NCI-H146 (cell line): ENCODE data around the gene PVALB.

ENCODE experiments used
- DNase-seq: peaks from one replicate; lab custom pipeline; 2025; lab: John Stamatoyannopoulos, UW

PVALB gene

DNA sequence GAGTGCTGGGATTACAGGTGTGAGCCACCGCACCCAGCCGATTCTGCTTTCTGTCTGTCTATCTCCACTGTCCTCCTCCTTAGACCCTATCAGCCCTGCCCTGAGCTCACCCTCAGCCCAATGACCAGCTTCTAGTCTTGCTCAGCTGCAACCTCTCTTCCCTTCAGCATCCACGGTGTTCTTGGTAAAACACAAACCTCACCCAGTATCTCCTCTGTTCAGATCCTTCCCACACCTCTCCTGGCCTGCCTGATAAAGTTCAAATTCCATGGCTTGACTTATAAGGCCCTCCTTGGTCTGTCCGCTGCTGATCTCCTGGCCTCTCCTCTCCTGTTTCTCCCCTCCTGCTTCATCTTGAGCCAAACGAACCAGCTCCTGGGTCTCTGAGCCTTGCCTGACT is 29.4 kb upstream of the PVALB start:
- DNase-seq = no peak

- DNase-seq = no peak
Measured at GRCh38 chr22:36840106-36840505, 23.3 kb upstream of the PVALB start.

GRCh38 chr22:36839356-36840073 is 22.7 kb upstream of the PVALB start:
- no peak for DNase-seq

- no peak for DNase-seq
Measured at GRCh38 chr22:36838119-36839030, 21.5 kb upstream of the PVALB start.

DNA sequence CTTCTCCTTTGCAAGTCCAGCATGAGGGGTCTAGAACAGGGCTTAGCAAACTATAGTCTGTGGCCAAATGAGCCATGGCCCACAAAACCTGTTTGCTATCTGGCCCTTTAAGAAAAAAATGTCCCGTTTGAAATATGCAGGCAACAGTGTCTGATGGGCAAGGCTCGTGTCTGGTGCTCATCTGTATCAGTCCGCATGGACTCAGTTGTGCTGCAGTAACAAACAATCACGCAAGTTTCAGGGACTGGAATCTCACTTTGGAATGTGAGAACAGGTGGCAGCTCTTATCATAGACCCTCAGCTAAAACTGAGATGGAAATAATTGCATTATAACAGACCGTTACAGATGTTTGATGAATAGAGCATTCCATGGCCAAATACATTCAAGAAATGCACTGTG is 19.1 kb upstream of the PVALB start:
- DNase-seq = no peak

DNA sequence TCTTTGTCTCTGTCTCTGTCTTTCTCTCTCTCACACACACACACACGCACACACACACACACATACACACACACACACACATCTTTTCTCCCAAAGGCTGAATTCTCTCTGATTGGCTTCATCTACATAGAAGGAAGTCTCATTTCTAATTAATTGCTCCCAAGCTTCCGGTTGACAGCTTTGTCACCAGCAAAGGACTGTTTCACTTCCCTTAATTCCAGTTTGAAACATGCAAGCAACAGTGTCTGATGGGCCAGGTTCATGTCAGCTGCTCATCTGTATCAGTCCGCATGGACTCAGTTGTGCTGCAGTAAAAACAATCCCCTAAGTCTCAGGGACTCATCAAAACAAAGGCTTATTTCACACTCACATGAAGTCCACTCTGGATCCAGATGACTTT is 16.2 kb upstream of the PVALB start:
- no peak for DNase-seq

- DNase-seq = no peak
Measured at GRCh38 chr22:36831717-36832116, 14.9 kb upstream of the PVALB start.

DNA sequence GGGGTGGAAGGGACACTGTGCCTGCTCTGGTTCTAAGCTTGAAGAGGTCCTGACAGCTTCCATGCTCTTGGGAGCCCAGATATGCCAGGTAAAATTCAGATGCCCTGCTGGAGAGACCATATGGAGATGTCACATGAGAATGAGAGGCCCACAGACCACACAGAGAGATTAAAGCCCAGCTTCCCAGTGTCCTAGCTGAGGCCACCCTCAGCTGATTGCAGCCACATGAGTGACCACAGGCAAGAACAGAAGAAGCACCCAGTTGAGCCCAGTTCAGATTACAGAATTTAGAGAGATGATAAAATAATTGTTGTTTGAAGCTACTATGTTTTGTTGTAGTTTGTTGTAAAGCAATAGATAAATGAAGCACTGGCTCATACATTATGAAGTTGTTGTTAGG is 14.4 kb upstream of the PVALB start:
- no peak for DNase-seq

DNA sequence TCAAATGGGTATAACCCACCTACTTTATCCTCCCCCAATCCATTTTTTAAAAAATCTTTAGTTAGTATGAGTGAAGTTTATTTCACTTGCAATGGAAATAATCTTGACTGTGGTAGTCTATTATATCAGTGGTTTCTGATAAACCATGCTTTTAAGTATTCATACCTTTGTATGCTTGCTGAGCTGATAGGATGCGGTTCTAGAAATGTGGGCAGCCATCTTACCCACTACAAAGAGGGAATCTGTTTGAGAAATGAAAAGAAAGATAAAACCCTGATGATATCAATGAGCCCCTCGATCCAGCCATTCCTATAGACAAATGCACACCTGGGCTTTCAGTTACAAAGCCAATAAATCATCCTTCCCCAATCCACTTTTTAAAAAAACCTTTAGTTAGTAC is 13.8 kb upstream of the PVALB start:
- no peak for DNase-seq

DNA sequence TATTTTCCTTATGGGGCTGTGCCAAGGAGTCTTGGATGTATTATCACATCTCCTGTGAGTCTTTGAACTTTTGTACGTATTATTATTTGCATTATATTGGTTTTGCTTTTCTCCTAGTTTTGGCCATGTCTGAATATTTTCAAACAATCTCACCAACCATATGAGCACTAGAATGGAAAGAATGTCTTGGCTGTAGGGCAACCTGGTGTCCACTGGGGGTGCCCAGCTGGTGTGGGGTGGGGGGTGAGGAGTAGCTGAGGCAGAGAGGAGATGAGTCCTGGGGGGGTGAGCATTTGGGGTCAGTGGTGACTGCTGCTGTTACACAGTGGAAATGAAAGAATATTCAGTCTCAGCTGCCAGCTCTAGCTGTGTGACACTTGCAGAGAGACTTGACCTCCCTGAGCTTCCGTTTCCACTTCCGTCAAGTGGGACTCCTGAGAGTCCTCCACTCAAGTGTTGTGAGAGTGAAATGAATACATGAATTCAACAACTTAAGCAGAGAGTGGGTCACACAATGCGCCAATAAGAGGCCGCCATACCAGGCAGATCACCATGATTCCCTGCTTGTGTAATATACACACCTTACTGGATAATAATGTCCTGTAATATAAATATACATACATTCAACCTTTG is 12.7 kb upstream of the PVALB start:
- DNase-seq = no peak

- DNase-seq = no peak
Measured at GRCh38 chr22:36828815-36829214, 12.0 kb upstream of the PVALB start.

DNA sequence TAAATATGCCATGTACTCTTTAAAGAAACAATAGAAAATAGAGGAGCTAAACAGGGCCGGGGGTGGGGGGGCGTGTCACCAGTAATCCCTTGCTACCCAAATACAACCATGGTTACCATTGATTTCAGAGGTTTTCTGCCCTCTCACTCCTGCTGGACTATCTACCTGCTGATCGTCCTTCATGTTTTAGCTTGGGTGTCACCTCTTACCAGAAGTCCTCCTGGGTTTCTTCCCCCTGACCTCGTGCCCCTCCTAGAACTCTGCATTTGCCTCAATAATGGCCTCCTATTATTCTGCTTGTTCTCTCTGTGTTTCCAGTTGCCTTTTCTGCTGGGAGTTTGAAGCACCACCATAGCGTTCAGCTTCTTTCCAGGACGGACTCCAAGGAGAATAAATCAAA is 9.4 kb upstream of the PVALB start:
- no peak for DNase-seq

DNA sequence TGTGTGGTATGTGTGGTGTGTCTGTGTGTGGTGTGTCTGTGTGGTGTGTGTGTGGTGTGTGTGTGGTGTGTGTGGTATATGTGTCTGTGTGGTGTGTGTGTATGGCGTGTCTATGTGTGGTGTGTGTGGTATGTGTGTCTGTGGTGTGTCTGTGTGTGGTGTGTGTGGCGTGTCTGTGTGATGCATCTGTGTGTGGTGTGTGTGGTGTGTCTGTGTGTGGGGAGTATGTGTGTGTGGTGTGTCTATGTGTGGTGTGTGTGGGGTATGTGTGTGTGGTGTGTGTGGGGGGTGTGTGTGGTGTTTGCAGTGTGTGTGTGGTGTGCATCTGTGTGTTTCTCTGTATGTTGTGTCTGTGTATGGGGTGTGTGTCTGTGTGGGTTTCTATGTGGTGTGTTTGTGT is 7.8 kb upstream of the PVALB start:
- DNase-seq = no peak

- no peak for DNase-seq
Measured at GRCh38 chr22:36823186-36823839, 6.5 kb upstream of the PVALB start.

- no peak for DNase-seq
Measured at GRCh38 chr22:36822581-36822980, 5.7 kb upstream of the PVALB start.

- DNase-seq = no peak
Measured at GRCh38 chr22:36819112-36819511, 2.3 kb upstream of the PVALB start.

GRCh38 chr22:36818010-36818642 is 1.3 kb upstream of the PVALB start:
- DNase-seq = no peak

DNA sequence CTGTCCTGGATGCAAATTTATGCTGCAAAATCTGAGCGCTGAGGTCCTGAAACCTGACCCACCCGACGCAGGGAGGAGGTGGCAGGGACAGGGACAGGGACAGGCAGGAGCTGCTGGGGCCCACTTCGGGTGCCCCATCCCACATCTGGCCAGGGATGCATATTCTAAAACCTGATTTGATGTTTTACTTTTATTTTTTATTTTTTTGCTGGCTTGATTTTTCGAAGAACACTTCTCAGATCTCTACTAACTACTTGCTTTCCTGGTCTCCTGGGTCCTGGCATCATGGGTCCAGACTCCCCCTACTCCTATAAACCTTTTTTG is 652 bp upstream of the PVALB start:
- no peak for DNase-seq

DNA sequence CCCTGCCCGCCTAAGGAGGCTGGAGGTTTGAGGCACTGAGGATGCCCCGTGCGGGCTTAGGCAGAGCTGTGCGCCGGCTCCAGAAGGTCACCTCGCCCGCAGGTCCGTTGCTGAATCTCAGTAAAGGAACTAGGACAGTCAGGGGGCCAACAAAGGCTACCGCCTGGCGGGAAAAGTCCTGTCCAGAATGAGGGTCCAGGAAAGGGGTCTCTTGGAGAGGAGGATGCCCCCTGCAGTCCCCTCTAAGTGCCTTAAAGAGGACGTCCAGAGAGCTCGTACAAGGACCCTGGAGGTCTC is 548 bp downstream of the PVALB start:
- DNase-seq = no peak

DNA sequence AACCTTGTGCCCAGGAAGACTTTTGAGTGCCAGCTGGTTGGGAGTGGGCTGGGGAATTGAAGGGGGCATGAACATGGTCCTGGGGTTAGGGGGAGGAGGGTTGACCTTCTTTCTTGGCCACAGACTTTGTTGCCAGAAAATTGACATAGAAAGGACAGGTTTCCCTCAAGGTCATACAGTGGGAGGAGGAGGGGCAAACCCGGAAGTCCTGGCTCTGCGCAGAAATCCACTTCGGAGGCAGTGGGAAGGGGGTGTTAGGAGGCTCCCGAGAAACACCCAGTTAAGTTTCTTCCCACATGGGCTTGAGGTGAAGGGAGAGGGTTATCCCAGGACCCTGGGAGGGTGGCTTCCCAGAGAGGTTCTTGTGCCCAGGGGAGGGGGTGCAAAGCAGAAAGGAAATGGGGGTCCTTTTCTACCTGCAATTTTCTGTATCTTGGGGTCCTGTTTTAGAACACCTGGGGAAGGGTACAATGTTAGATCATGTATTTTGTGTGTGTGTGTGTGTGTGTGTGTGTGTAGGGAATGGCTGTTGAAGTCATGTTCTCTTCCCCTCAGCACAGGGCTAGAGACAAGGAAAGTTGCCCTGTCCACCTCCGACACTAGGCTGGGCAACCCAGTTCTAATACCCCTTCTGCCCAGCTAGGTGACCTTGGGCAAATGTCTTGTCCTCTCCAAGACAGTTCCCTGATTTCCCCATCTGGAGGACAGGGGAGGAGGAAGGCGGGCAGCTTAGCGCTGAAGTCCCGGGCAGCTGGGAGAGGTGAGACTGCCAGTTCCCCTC is 1.1 kb downstream of the PVALB start:
- DNase-seq = no peak

DNA sequence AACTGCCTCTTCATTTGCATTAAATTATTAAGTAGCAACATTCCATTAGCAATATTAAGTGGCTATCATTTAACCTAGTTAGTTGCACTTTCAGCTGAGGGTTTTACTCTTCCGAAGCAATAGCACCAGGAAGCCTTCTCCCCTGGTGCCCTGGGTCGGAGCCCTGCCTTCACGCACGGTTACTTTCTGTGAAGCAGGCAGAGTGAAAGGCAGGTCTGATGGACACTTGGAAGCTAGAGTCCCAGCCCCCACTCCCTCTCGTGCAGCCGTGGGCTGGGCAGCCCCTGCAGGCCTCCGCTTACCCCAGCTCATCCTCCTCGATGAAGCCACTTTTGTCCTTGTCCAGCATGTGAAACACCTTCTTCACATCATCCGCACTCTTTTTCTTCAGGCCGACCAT is 2.0 kb downstream of the PVALB start:
- DNase-seq = no peak
